Mammary epithelial cell (primary cell): ENCODE results near the gene SFXN1.

Experiments used
- EZH2 ChIP-seq: IDR thresholded peaks from 2 replicates; pipeline ENCODE4 v1.6.1; 2012; ENCODE audit warnings: low read length, inconsistent platforms, borderline replicate concordance
- TF ChIP-seq, protein P1 (sequence below), 2 donors: IDR thresholded peaks in 1 of 2; conservative IDR thresholded peaks in 1 of 2; 2 replicates each; pipeline ENCODE4 v1.5.1; 2011 to 2012; ENCODE audit warnings: inconsistent platforms in 2 of 2, low read length in 2 of 2, mild to moderate bottlenecking in 2 of 2, control low read depth in 1 of 2, low read depth in 1 of 2; ENCODE audit not compliant: insufficient read depth in 1 of 2; ENCODE audit errors: extremely low read depth in 1 of 2

DNA sequence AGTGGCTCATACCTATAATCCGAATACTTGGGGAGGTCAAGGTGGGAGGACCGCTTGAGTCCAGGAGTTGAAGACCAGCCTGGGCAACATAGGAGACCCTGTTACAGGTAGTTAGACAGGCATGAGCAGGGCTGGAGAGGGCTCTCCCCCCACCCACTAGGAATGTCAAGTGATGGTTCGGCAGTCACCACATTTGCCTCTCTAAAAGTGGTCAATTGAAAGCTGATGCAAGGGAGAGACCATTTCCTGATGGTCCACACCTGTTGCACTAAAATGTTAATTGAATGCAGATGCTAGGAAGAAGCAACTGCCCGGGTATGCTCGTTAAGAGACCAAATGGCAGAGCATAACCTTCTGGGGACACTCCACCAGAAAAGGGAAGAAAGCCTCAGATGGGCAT lies 82.7 kb downstream of the SFXN1 start:
- TF ChIP-seq, protein P1, sequence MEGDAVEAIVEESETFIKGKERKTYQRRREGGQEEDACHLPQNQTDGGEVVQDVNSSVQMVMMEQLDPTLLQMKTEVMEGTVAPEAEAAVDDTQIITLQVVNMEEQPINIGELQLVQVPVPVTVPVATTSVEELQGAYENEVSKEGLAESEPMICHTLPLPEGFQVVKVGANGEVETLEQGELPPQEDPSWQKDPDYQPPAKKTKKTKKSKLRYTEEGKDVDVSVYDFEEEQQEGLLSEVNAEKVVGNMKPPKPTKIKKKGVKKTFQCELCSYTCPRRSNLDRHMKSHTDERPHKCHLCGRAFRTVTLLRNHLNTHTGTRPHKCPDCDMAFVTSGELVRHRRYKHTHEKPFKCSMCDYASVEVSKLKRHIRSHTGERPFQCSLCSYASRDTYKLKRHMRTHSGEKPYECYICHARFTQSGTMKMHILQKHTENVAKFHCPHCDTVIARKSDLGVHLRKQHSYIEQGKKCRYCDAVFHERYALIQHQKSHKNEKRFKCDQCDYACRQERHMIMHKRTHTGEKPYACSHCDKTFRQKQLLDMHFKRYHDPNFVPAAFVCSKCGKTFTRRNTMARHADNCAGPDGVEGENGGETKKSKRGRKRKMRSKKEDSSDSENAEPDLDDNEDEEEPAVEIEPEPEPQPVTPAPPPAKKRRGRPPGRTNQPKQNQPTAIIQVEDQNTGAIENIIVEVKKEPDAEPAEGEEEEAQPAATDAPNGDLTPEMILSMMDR (conservative IDR thresholded peaks at IDR 0.05 in 1 of 2, IDR thresholded peaks at IDR 0.05 in 1 of 2; ENCODE audit: extremely low read depth in 1 of 2, insufficient read depth in 1 of 2, low read depth in 1 of 2, low read length in 2 of 2): no peak
- TF ChIP-seq EZH2: no peak
